ENCODE measurements around the gene BCKDHB. TPM values are rescaled to one million over a fixed set of nuclear protein-coding genes. Genes with fewer than 3 reads are reported as not detected.
"Not testable (repeated sequence)": the region's sequence is repeated elsewhere in the genome, so short reads cannot be mapped to it uniquely, and the experiment has no call there.

The BCKDHB gene
- total RNA-seq, result 17.6 TPM
- long read RNA-seq, transcript BCKDHB-202 (11 exons, 1,514 nt), result major isoform, 10 of 26 reads
- long read RNA-seq, partial matches to known transcripts, result 4 of 26 reads
- long read RNA-seq, other reads (novel, unspliced or antisense), result 10 of 26 reads

GRCh38 chr6:80106418-80107235, at the start of gene BCKDHB:
Gene BCKDHB, plus strand, starts transcription at chr6:80106671. Its CDS starts 23 bp downstream, at chr6:80106694.
- DNase-seq (peak; percentile 99), ATAC-seq (peak; percentile 100)
- Histone ChIP-seq H3K27me3 (no peaks in the 10 kb centered on the region), H3K9me3 (no peaks in the 10 kb centered on the region), H3K4me1 (peaks cover 5% of the 10 kb centered on the region), H3K27ac (peak within 1 kb of the TSS; percentile 91), H3K36me3 (no peaks in the 10 kb centered on the region), H3K4me3 (peak within 1 kb of the TSS; percentile 93)
- TF ChIP-seq CTCF (IDR thresholded peaks at IDR 0.05), result no peak
- intact Hi-C loops (cut with DNase I), result no loop called here

- no peaks in the 10 kb centered on the region for H3K27me3 ChIP-seq
Measured at GRCh38 chr6:80060774-80061173, 45.7 kb upstream of the BCKDHB start.

GRCh38 chr6:80068146-80068545, 38.3 kb upstream of the BCKDHB start:
- H3K27ac ChIP-seq; H3K4me3 ChIP-seq; ATAC-seq; H3K9me3 ChIP-seq; H3K27me3 ChIP-seq; DNase-seq; intact Hi-C loops (cut with DNase I); H3K36me3 ChIP-seq; H3K4me1 ChIP-seq: not testable (repeated sequence)

More at GRCh38 chr6:80060774-80061173, 45.7 kb upstream of the BCKDHB start:
- no peak for TF ChIP-seq CTCF (IDR thresholded peaks at IDR 0.05)
- Histone ChIP-seq H3K27ac (no peak overlapping the region), H3K9me3 (no peaks in the 10 kb centered on the region), H3K4me3 (no peak overlapping the region), H3K36me3 (no peaks in the 10 kb centered on the region), H3K4me1 (no peaks in the 10 kb centered on the region)
- ATAC-seq (no peak), DNase-seq (no peak)
- intact Hi-C loops (cut with DNase I), result no loop called here

- H3K4me1 ChIP-seq; H3K27ac ChIP-seq; intact Hi-C loops (cut with DNase I); H3K4me3 ChIP-seq; DNase-seq; H3K9me3 ChIP-seq; ATAC-seq; H3K36me3 ChIP-seq; H3K27me3 ChIP-seq: not testable (repeated sequence)
Measured at GRCh38 chr6:80070431-80070830, 36.0 kb upstream of the BCKDHB start.

GRCh38 chr6:80077067-80077466, 29.4 kb upstream of the BCKDHB start:
- intact Hi-C loops (cut with DNase I), result no loop called here

GRCh38 chr6:80088637-80089036, 17.8 kb upstream of the BCKDHB start:
- DNase-seq (no peak), ATAC-seq (no peak)
- no peak for TF ChIP-seq CTCF (IDR thresholded peaks at IDR 0.05)
- intact Hi-C loops (cut with DNase I), result no loop called here
- H3K9me3 ChIP-seq, result no peaks in the 10 kb centered on the region
- H3K27ac ChIP-seq, result no peak overlapping the region
- H3K4me1 ChIP-seq, result no peaks in the 10 kb centered on the region
- H3K36me3 ChIP-seq, result no peaks in the 10 kb centered on the region
- H3K4me3 ChIP-seq, result no peak overlapping the region
- H3K27me3 ChIP-seq, result no peaks in the 10 kb centered on the region

More at GRCh38 chr6:80077067-80077466, 29.4 kb upstream of the BCKDHB start:
- ATAC-seq (no peak), DNase-seq (no peak)
- Histone ChIP-seq H3K9me3 (no peaks in the 10 kb centered on the region), H3K4me3 (no peak overlapping the region), H3K36me3 (no peaks in the 10 kb centered on the region), H3K4me1 (no peaks in the 10 kb centered on the region), H3K27ac (no peak overlapping the region), H3K27me3 (no peaks in the 10 kb centered on the region)
- no peak for TF ChIP-seq CTCF (IDR thresholded peaks at IDR 0.05)

Measured in upper lobe of right lung (tissue), 1 donor.